Activated CD8-positive, alpha-beta memory T cell treated with anti-CD3 and anti-CD28 coated beads for 4 hours (primary cell): Measurements from ENCODE around the gene PLCB2.

ENCODE experiments used
- DNase-seq, 2 donors: peaks; one replicate each; pipeline ENCODE4 v3.0.0-alpha.2; 2020; ENCODE audit warnings: low read depth in 2 of 2

PLCB2 gene

DNA sequence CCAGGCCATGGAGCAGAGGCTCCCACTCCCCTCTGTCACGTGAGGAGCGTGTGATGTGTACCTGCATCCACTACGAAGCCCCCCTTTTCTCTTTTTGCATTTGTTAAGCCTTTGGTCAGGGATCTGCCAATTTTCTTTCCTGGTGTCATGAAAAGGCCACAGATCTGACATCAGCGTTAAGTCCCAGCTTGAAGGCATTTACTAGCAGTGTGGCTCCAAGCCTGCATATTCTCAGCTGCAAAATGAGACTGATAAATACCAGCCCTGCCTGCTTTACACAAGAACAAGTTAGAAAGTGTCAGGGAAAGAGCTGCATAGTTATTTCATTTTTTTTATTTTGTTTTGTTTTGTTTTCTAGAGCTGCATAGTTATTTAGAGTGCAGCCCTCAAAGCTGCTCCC is 22.6 kb downstream of the PLCB2 start:
- no peak for DNase-seq

DNA sequence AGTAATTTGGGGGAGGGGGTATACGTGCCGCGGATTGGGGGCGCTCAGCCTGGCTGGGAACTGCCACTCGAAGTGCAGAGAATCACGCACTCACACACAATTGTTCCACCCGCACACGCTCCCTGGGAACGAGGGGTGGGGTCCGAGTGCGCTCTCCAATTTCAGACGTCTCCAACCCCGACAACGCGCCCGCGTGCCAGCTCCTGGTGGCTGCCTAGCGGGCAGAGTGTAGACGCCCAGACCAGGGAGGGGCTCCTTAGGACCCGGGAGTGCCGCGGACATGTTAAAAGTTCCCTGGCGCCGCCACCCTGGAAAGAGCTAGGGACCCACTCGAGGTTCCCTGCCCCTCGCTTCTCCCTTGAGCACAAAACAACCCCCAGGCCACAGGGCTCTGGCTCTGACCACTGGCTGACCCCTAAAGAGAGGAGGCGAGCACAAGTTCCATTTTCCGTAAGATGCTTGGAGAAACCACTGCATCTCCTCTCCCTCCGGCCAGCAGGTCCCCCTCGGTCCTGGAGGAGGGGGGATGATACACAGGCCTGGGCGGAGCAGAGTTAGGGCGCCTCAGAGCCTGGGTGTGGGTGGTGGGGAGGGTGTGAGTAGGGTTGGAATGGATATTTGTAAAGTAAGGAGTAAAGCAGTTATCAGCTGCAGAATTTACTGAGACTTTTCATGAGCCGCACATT is 24.0 kb downstream of the PLCB2 start:
- no peak for DNase-seq

- DNase-seq: peak in 1 of 2 donors; percentile 13
Observed at GRCh38 chr15:40282869-40283614, 24.7 kb downstream of the PLCB2 start, which contains the start of gene ANKRD63. ANKRD63 (minus strand) TSS chr15:40283064; CDS start chr15:40282586, 478 bp downstream.

DNA sequence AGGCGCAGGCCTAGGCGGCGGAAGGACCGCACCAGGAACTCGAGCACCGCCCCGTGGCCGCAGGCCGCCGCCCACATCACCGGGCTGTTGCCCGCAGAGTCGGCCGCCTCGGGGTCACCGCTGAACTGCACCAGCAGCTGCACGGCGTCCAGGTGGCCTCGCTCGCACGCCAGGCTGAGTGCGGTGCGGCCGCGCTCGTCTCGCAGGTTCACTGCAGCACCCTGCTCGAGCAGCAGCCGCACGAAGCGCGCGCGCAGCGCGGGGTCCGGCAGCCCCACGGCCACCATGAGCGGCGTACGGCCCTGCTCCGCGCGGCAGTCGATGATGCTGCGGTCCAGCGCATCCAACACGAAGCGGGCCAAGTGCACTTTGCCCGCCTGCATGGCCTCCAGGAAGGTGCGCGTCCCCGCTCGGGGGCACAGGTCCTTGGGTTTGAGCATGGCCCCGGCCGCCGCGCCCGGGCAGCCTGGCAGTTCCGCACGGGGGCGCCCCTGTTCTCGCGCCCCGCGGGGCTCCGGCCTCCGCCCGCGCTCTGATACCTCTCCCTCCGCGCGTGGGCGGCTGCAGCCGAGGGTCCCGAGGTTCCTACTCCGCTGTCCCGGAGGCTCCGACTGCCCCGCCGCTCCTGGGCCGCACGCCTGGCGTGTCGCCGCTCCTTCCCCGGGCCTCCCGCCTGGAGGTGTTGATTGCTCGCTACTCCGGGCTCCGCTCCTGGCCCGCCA is 25.4 kb downstream of the PLCB2 start:
- DNase-seq: no peak

- no peak for DNase-seq
Observed at GRCh38 chr15:40281801-40282146, 26.0 kb downstream of the PLCB2 start.

DNA sequence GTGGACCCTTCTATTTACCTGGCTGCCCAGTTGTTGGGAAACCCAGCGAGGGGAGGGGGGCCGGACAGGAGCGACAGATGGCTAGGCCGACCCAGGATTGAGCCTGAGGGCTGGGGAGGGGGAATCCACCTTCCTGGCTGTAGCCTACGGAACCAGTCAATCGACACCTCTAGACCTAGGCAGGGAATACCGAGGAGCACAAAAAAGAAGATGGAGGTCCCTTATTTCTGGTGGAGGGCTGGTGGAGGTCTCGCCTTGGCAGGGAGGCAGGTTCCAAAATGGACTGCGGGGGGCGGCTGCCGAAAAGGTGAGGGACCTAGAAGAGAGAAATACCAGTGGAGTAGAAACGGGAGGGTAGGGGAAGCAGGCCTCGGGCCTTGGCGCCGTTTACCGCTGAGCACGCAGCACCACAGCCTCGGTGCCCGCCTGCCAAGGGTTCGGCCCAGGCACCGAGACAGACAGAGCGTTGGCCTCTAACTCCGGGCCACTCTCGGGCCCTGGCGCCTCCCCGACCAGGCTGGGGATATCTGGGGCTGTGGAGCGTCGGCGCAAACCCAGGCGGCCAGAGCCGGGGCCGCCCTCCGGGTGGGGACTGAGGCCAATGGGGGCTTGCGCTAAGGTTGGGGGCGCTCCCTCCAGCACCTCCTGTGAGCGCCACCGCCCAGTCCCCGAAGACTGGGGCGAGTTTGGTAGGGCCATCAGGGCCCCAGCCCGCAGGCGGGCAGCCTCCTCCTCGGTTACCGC is 26.5 kb downstream of the PLCB2 start:
- DNase-seq: no peak

GRCh38 chr15:40280260-40281056 is 27.3 kb downstream of the PLCB2 start:
- no peak for DNase-seq

DNA sequence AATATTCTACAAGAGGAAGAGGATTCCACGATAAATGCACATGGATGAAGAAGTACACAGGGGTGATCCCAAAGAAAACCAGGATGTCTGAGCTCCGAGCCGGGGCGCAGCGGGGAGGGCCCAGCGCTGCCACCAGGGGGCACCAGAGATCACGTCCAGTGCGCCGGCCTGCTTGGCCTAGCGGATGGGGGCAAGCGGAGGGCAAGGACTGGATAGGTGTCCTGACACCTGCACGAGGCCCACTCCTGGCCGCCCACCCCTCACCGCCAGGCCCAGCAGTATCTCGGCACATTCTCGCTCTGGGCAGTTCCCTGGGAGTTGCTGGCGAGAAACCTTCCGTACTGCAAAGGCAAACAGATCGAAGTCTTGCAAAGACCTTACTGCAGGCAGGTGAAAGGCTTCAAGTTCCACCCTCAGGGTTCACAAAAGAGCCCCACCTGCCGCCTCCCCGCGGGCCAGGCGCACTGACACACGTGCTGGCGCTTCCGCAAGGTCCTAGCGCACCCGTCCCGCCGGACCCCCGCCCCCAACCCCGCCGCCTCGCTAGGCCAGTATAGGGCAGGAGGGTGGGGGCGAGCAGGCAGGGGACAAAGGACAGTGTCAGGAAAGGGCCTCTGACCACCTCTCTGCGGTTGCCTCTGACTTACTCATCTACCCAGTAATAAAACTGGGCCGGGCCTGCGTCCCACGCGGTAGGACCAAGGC is 28.1 kb downstream of the PLCB2 start:
- DNase-seq: peak; percentile 30 to 43

GRCh38 chr15:40278026-40278425 is 29.7 kb downstream of the PLCB2 start:
- no peak for DNase-seq

- no peak for DNase-seq
Observed at GRCh38 chr15:40277471-40277870, 30.3 kb downstream of the PLCB2 start.

GRCh38 chr15:40276927-40277326 is 30.8 kb downstream of the PLCB2 start:
- DNase-seq: no peak

GRCh38 chr15:40275954-40276353 is 31.8 kb downstream of the PLCB2 start:
- DNase-seq: no peak

DNA sequence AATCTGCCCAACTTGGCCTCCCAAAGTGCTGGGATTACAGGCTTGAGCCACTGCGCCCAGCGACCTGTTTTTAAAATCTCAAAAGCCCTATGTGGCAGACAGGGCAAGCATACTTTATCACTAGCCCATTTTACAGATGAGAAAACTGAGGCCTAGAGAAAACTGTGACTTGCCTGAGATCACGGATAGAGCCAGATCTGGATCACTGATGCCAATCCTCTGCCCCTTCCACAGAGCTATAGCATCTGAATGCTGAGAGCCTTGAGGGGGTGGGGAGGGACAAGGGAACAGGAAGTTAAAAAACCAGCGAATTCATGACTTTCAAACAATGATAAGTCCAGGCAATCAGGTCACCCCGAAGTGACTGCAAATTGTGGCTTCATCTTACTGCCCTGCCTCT is 32.2 kb downstream of the PLCB2 start:
- DNase-seq: no peak

DNA sequence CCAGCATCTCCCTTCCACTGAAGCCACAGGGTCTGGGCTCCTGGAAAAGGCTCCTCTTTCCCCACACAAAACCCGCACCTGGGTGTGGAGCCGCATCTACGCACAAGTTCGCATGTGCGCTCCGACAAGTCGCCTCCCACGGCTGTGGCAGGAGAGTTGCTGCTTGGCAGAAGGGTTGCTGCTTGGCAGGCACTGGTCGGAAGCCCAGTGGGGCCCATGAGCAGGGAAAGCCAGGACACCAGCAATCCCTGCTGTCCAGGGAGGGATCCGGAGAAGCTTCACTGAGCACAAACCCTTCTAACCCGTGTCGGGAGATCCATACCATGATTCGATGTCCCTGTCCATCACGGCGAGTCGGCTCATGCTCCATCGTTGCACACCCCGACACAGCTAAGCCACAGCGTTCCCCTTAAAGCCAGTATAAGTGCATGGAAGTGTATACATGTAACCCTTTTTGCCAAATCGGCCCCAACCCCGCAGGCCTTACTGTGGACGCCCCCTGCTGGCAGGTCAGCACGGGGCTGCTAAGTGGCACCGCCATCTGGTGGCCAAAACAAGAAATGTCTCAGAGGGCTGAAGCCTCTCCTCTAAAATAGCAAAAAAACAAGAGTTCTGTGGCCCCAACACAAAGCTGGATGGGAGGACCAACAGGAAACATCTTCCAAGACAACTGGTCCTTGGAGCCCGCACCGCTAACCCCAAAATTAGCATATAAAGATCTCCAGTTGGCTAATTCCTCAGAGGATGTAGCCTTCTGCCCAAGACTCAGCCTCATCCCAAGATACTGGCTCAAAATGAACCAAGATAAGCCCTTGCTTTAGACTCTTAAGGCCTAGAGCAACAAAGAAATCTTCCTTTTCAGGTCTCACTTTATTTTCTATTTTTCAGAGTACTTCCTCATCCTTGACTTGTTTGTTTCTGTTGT is 33.1 kb downstream of the PLCB2 start:
- peak; percentile 73 to 77 for DNase-seq

GRCh38 chr15:40273428-40273827 is 34.3 kb downstream of the PLCB2 start:
- no peak for DNase-seq

DNA sequence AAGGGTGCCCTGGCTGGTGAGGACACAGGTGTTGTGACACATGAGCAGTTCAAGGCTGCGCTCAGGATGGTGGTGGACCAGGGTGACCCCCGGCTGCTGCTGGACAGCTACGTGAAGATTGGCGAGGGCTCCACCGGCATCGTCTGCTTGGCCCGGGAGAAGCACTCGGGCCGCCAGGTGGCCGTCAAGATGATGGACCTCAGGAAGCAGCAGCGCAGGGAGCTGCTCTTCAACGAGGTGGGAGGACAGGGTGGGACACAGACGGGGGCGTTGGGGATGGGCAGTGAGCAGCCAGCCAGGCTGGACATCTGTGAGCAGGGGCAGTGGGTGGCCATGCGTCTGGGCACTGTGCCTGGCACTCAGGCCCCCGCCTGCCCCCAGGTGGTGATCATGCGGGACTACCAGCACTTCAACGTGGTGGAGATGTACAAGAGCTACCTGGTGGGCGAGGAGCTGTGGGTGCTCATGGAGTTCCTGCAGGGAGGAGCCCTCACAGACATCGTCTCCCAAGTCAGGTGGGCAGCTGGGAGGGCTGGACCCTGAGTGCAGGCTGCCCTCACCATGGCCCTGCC is 35.2 kb downstream of the PLCB2 start:
- DNase-seq: no peak

- no peak for DNase-seq
Observed at GRCh38 chr15:40271685-40272484, 35.9 kb downstream of the PLCB2 start.
